ENCODE data around the gene CRYGN. TPM values are rescaled to one million over a fixed set of nuclear protein-coding genes. Genes with fewer than 3 reads are reported as not detected.

The CRYGN gene
- total RNA-seq, 4 donors from 2014 or later, result not detected

GRCh38 chr7:151420144-151420543, 19.8 kb downstream of the CRYGN start:
- TF ChIP-seq CTCF (IDR thresholded peaks at IDR 0.05) (no peak), POLR2A (IDR thresholded peaks at IDR 0.05) (no peak)
- no peak for DNase-seq
- Histone ChIP-seq H3K27ac (no peak overlapping the region), H3K4me1 (no peaks in the 10 kb centered on the region), H3K9me3 (peaks cover 0 to 15% (median 5%) of the 10 kb centered on the region in 4 donors), H3K27me3 (no peaks in the 10 kb centered on the region), H3K4me3 (no peak overlapping the region), H3K36me3 (no peaks in the 10 kb centered on the region)

DNA sequence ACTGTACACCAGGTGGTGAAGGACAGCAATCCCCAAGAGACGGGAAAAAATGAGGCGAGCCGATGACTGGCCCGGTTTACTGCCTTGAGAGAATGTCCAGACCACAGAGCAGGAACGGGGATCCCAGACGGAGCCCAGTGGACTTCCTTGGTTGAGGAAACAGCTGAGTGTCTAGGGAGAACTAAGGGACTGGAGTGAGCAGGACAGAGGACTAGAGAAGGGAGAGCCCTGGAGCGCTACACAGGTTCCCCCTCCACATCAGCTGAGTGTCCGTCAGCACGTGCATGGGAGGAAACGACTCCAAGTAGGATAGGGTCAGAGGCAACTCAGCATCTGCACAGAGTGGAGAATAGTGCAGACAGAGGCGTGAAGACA, 23.0 kb downstream of the CRYGN start:
- TF ChIP-seq POLR2A (IDR thresholded peaks at IDR 0.05) (no peak), CTCF (IDR thresholded peaks at IDR 0.05) (no peak)
- Histone ChIP-seq H3K4me1 (no peaks in the 10 kb centered on the region), H3K27me3 (no peaks in the 10 kb centered on the region), H3K36me3 (no peaks in the 10 kb centered on the region), H3K9me3 (peaks cover 0 to 15% (median 5%) of the 10 kb centered on the region in 4 donors), H3K27ac (no peak overlapping the region), H3K4me3 (no peak overlapping the region)
- DNase-seq, result no peak

DNA sequence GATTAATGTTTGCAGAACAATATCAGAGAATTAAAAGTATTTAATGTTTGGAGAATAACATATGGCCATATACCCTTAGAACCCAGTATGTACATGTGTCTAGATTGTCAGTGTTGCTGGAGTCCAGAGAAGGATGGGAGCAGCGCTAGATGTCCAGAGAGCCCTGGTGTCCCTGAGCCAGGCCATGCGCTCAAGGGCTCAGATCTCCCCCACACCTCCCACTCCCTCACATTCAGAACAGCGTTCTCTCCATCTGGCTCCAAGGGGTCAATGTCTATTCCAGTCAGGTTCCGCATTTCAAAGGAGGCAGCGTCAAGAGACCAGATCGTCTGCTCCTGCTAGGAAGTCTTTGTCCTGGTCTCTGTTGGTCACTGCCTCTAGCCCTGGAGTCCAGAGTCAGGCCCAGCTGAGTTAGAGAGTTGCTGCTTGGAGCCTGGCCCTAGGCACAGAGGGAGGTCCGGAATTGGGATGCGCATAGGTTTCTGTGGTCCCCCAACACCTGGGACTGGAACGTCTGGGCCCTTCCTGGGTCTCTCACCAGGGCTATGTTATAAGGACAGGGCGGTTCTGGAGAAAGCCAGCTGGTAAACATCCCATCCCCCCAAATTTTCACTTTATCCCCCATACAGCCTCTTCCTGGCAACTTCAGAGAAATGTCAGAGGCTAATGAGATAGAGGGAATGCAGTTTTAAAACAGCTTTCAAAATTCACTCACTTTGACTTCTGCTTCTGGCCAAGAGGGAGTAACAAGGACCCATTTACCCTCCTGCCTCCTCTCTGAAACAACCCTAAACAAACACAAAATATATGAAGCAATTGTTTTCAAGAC, 23.6 kb downstream of the CRYGN start:
- no peak overlapping the region for H3K27ac ChIP-seq
- H3K36me3 ChIP-seq, result no peaks in the 10 kb centered on the region
- H3K27me3 ChIP-seq, result no peaks in the 10 kb centered on the region
- TF ChIP-seq POLR2A (IDR thresholded peaks at IDR 0.05) (no peak), CTCF (IDR thresholded peaks at IDR 0.05) (no peak)
- peaks cover 0 to 15% (median 5%) of the 10 kb centered on the region in 4 donors for H3K9me3 ChIP-seq
- H3K4me3 ChIP-seq, result no peak overlapping the region
- no peaks in the 10 kb centered on the region for H3K4me1 ChIP-seq
- no peak for DNase-seq

- Histone ChIP-seq H3K27me3 (peaks cover 0 to 8% of the 10 kb centered on the region in 2 donors), H3K4me1 (peaks cover 0 to 4% (median under 1%) of the 10 kb centered on the region in 4 donors), H3K27ac (no peak overlapping the region), H3K4me3 (no peak overlapping the region), H3K9me3 (peaks cover 0 to 13% (median 5%) of the 10 kb centered on the region in 4 donors), H3K36me3 (no peaks in the 10 kb centered on the region)
- TF ChIP-seq POLR2A (IDR thresholded peaks at IDR 0.05) (no peak), CTCF (IDR thresholded peaks at IDR 0.05) (no peak)
- DNase-seq, result no peak
Observed at GRCh38 chr7:151415375-151416105, 24.4 kb downstream of the CRYGN start.

DNA sequence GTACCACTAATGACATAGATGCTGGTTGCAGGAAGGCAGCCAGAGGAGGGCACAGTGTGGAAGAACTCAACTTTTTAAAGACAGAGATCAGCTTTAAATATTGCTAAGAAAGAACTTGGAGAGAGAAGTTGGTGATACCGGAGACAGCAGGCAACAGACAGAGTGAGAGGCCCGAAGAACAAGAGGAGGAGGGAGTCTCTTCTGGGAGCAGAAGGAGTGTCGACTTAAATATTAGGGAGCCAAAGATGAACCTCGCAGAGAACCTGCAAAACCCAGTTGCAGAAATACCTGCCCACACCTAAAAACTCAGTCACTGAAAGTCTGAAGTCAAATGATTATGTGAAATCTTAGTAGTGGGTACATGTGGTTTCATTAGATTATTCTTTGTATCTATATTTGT, 26.7 kb downstream of the CRYGN start:
- Histone ChIP-seq H3K4me3 (no peak overlapping the region), H3K27me3 (peaks cover 0 to 25% of the 10 kb centered on the region in 2 donors)

More for the DNA sequence above, 26.7 kb downstream of the CRYGN start:
- H3K4me1 ChIP-seq, result peaks cover 0 to 19% (median 18%) of the 10 kb centered on the region in 4 donors
- no peak overlapping the region for H3K27ac ChIP-seq
- DNase-seq, result no peak
- TF ChIP-seq POLR2A (IDR thresholded peaks at IDR 0.05) (no peak), CTCF (IDR thresholded peaks at IDR 0.05) (no peak)
- H3K36me3 ChIP-seq, result no peaks in the 10 kb centered on the region
- H3K9me3 ChIP-seq, result no peaks in the 10 kb centered on the region
